Measurements from ENCODE around the gene UFC1. TPM values are rescaled to one million over a fixed set of nuclear protein-coding genes. Genes with fewer than 3 reads are reported as not detected.

The UFC1 gene
- total RNA-seq, 1 donor from 2014 or later, result 91.0 TPM

DNA sequence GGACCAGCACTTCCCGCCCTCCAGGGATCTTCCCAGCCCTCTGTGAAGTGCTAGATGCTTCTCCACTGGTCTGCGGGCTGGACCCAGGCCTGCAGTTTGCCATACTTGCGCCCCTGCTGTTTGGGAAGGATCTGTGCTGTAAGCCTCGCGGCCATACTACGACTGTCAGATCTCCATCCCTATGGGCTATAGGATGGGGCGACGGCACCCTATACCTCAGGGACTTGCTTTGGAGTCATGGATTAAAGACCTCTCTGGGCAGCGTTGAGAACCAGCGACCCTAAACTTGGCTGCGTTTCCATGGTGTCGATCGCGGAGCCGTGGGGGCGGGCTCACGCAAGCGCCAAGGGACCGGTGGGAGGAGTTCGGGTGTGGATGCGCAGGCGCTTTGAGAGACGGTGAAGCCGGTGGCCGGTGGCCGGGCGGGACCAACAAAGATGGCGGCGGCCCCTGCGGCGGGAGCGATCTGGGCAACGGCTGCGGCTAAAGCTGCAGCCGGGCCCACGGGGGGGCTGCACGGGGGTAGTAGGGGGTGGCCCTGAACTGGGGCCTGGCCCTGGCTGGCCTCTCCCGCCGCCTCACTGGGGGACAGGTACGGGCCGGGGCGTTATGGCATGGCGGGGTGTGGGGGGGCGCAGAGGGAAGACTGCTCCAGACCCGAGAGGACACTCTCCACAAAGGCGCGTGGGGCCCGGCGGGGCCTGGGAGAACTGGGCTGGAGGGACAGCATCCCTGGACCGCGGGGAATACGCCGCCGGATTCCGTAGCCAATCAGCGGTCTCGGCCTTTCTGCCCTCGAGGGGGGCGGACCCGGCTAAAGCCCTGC is 5.5 kb downstream of the UFC1 start, which contains the start of gene USP21:
TSS of gene USP21 (plus strand) at position 414 of the 826 bp plus-strand sequence. CDS start 1,141 bp downstream, outside the sequence.
- peak; percentile 62 for DNase-seq (ENCODE audit: low read depth)
- peaks cover 44% of the 10 kb centered on the region for H3K79me2 ChIP-seq (ENCODE audit: insufficient read depth, low read length)
- H3K4me2 ChIP-seq (ENCODE audit: low read length), result peak within 1 kb of the TSS; percentile 97
- H3K9me3 ChIP-seq (ENCODE audit: insufficient read depth, low read depth, low read length), result no peaks in the 10 kb centered on the region
- peak within 1 kb of the TSS; percentile 73 for H3K27ac Mint-ChIP-seq (ENCODE audit: unreplicated experiment)
- peak within 1 kb of the TSS; percentile 89 for H3K4me3 ChIP-seq (ENCODE audit: insufficient read depth, low read depth, low read length)
- peaks cover 6% of the 10 kb centered on the region for H3K36me3 Mint-ChIP-seq (ENCODE audit: low read depth, unreplicated experiment)
- FAIRE-seq, result no peak
- H3K27me3 ChIP-seq (ENCODE audit: insufficient read depth, low read length), result no peaks in the 10 kb centered on the region
- H3K9ac ChIP-seq (ENCODE audit: low read length), result peak within 1 kb of the TSS; percentile 92
- peak within 1 kb of the TSS; percentile 86 for H3K4me3 Mint-ChIP-seq (ENCODE audit: unreplicated experiment)
- H3K4me1 ChIP-seq (ENCODE audit: insufficient read depth, low read length), result peaks cover 15% of the 10 kb centered on the region
- peak within 1 kb of the TSS; percentile 83 for H3K27ac ChIP-seq (ENCODE audit: low read depth, low read length)
- H3K9me3 Mint-ChIP-seq (ENCODE audit: unreplicated experiment), result no peaks in the 10 kb centered on the region
- H4K20me1 ChIP-seq (ENCODE audit: insufficient read depth, low read length), result no peaks in the 10 kb centered on the region
- TF ChIP-seq, protein P1, sequence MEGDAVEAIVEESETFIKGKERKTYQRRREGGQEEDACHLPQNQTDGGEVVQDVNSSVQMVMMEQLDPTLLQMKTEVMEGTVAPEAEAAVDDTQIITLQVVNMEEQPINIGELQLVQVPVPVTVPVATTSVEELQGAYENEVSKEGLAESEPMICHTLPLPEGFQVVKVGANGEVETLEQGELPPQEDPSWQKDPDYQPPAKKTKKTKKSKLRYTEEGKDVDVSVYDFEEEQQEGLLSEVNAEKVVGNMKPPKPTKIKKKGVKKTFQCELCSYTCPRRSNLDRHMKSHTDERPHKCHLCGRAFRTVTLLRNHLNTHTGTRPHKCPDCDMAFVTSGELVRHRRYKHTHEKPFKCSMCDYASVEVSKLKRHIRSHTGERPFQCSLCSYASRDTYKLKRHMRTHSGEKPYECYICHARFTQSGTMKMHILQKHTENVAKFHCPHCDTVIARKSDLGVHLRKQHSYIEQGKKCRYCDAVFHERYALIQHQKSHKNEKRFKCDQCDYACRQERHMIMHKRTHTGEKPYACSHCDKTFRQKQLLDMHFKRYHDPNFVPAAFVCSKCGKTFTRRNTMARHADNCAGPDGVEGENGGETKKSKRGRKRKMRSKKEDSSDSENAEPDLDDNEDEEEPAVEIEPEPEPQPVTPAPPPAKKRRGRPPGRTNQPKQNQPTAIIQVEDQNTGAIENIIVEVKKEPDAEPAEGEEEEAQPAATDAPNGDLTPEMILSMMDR (IDR thresholded peaks at IDR 0.05; ENCODE audit: insufficient read depth, low read depth, low read length), result no peak
- TF ChIP-seq EZH2 (IDR thresholded peaks at IDR 0.05; ENCODE audit: insufficient read depth, low read length), result no peak
- peak within 1 kb of the TSS; percentile 85 for H2AFZ ChIP-seq (ENCODE audit: low read depth, low read length)
- H3K36me3 ChIP-seq (ENCODE audit: insufficient read depth, low read length), result peaks cover 14% of the 10 kb centered on the region
- H3K27me3 Mint-ChIP-seq (ENCODE audit: low read depth, unreplicated experiment), result no peaks in the 10 kb centered on the region
- H3K4me1 Mint-ChIP-seq (ENCODE audit: low read depth, unreplicated experiment), result peaks cover 19% of the 10 kb centered on the region

DNA sequence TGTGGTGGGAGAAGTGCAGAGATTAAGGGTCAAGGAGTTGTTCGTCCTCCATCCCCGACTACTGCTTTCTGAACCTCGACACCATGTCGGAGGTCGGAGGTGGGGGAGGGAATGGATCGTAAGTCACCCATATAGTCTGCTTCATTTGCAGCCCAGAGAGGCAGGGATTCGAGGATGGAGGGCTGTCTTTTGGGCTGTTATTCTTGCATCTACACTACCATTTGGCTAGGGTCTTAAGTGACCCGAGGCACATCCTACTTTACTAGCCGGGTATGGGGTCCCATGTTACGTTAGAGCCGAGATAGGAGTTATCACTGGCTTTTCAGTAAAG is 6.1 kb downstream of the UFC1 start:
- Histone ChIP-seq H4K20me1 (ENCODE audit: insufficient read depth, low read length) (no peaks in the 10 kb centered on the region), H3K27ac (ENCODE audit: low read depth, low read length) (peak overlapping the region; percentile 83), H3K4me3 (ENCODE audit: insufficient read depth, low read depth, low read length) (peak overlapping the region; percentile 89), H3K9ac (ENCODE audit: low read length) (peak overlapping the region; percentile 92), H3K4me1 (ENCODE audit: insufficient read depth, low read length) (peaks cover 12% of the 10 kb centered on the region), H3K79me2 (ENCODE audit: insufficient read depth, low read length) (peaks cover 40% of the 10 kb centered on the region), H3K9me3 (ENCODE audit: insufficient read depth, low read depth, low read length) (no peaks in the 10 kb centered on the region), H3K4me2 (ENCODE audit: low read length) (peak overlapping the region; percentile 97), H3K27me3 (ENCODE audit: insufficient read depth, low read length) (no peaks in the 10 kb centered on the region), H2AFZ (ENCODE audit: low read depth, low read length) (peak overlapping the region; percentile 65), H3K36me3 (ENCODE audit: insufficient read depth, low read length) (peaks cover 14% of the 10 kb centered on the region)
- Mint-ChIP-seq H3K4me1 (ENCODE audit: low read depth, unreplicated experiment) (peaks cover 19% of the 10 kb centered on the region), H3K27ac (ENCODE audit: unreplicated experiment) (peak overlapping the region; percentile 73), H3K36me3 (ENCODE audit: low read depth, unreplicated experiment) (peaks cover 6% of the 10 kb centered on the region), H3K9me3 (ENCODE audit: unreplicated experiment) (no peaks in the 10 kb centered on the region), H3K27me3 (ENCODE audit: low read depth, unreplicated experiment) (no peaks in the 10 kb centered on the region), H3K4me3 (ENCODE audit: unreplicated experiment) (peak overlapping the region; percentile 86)
- no peak for TF ChIP-seq EZH2 (IDR thresholded peaks at IDR 0.05; ENCODE audit: insufficient read depth, low read length)
- TF ChIP-seq, protein P1 (IDR thresholded peaks at IDR 0.05; ENCODE audit: insufficient read depth, low read depth, low read length), result no peak
- FAIRE-seq (no peak), DNase-seq (ENCODE audit: low read depth) (no peak)

DNA sequence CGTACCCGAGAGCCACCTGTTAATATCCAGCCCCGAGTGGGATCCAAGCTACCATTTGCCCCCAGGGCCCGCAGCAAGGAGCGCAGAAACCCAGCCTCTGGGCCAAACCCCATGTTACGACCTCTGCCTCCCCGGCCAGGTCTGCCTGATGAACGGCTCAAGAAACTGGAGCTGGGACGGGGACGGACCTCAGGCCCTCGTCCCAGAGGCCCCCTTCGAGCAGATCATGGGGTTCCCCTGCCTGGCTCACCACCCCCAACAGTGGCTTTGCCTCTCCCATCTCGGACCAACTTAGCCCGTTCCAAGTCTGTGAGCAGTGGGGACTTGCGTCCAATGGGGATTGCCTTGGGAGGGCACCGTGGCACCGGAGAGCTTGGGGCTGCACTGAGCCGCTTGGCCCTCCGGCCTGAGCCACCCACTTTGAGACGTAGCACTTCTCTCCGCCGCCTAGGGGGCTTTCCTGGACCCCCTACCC is 6.9 kb downstream of the UFC1 start:
- no peaks in the 10 kb centered on the region for H4K20me1 ChIP-seq (ENCODE audit: insufficient read depth, low read length)
- no peak for DNase-seq (ENCODE audit: low read depth)
- H3K9ac ChIP-seq (ENCODE audit: low read length), result no peak overlapping the region
- H3K27me3 ChIP-seq (ENCODE audit: insufficient read depth, low read length), result no peaks in the 10 kb centered on the region
- H3K4me2 ChIP-seq (ENCODE audit: low read length), result peak overlapping the region; percentile 97
- peaks cover 15% of the 10 kb centered on the region for H3K4me1 ChIP-seq (ENCODE audit: insufficient read depth, low read length)
- no peak for TF ChIP-seq EZH2 (IDR thresholded peaks at IDR 0.05; ENCODE audit: insufficient read depth, low read length)
- TF ChIP-seq, protein P1 (IDR thresholded peaks at IDR 0.05; ENCODE audit: insufficient read depth, low read depth, low read length), result no peak
- H3K9me3 ChIP-seq (ENCODE audit: insufficient read depth, low read depth, low read length), result no peaks in the 10 kb centered on the region
- H3K4me1 Mint-ChIP-seq (ENCODE audit: low read depth, unreplicated experiment), result peaks cover 19% of the 10 kb centered on the region
- H3K9me3 Mint-ChIP-seq (ENCODE audit: unreplicated experiment), result no peaks in the 10 kb centered on the region
- peaks cover 32% of the 10 kb centered on the region for H3K79me2 ChIP-seq (ENCODE audit: insufficient read depth, low read length)
- no peak overlapping the region for H2AFZ ChIP-seq (ENCODE audit: low read depth, low read length)
- H3K36me3 ChIP-seq (ENCODE audit: insufficient read depth, low read length), result peaks cover 14% of the 10 kb centered on the region
- H3K27me3 Mint-ChIP-seq (ENCODE audit: low read depth, unreplicated experiment), result no peaks in the 10 kb centered on the region
- no peak overlapping the region for H3K27ac ChIP-seq (ENCODE audit: low read depth, low read length)
- H3K4me3 ChIP-seq (ENCODE audit: insufficient read depth, low read depth, low read length), result no peak overlapping the region
- peak overlapping the region; percentile 86 for H3K4me3 Mint-ChIP-seq (ENCODE audit: unreplicated experiment)
- no peak for FAIRE-seq
- peaks cover 6% of the 10 kb centered on the region for H3K36me3 Mint-ChIP-seq (ENCODE audit: low read depth, unreplicated experiment)
- H3K27ac Mint-ChIP-seq (ENCODE audit: unreplicated experiment), result no peak overlapping the region
